WTC11 (cell line): ENCODE results near the gene OAF. TPM values are rescaled to one million over a fixed set of nuclear protein-coding genes. Genes with fewer than 3 reads are reported as not detected.

Experiments
- ATAC-seq: fragments of 200-7000 bp; cut with Tn5 transposase; 2 replicates; pipeline ENCODE4 v1.10.0; 2021; ENCODE audit warnings: mild to moderate bottlenecking, moderate library complexity
- CTCF ChIA-PET: fragments of 300-600 bp; sonication (Branson Sonifier 250); formaldehyde crosslinking; loops from one replicate; lab custom pipeline; 2021; ENCODE audit warnings: antibody characterized with exemption; lab: Charles Lee
- POLR2A ChIA-PET: fragments of 350-600 bp; sonication (Branson Sonifier 250); formaldehyde crosslinking; loops from one replicate; lab custom pipeline; 2021; ENCODE audit warnings: antibody characterized with exemption; lab: Charles Lee
- DNase-seq: peaks from one replicate; pipeline ENCODE4 v3.0.0; 2021; ENCODE audit warnings: low spot score
- H3K27ac Mint-ChIP-seq: 2 replicates; pipeline ENCODE4 v1.8.0; 2021; ENCODE audit warnings: mixed read lengths
- H3K27me3 Mint-ChIP-seq: 2 replicates; pipeline ENCODE4 v1.8.0; 2021; ENCODE audit warnings: low read depth, mild to moderate bottlenecking, moderate library complexity, mixed read lengths
- H3K36me3 Mint-ChIP-seq: 2 replicates; pipeline ENCODE4 v1.8.0; 2021; ENCODE audit warnings: mixed read lengths
- H3K4me1 Mint-ChIP-seq: 2 replicates; pipeline ENCODE4 v1.8.0; 2022; ENCODE audit warnings: mixed read lengths
- H3K4me3 Mint-ChIP-seq: 2 replicates; pipeline ENCODE4 v1.8.0; 2021; ENCODE audit warnings: mild to moderate bottlenecking, moderate library complexity, mixed read lengths
- H3K9me3 Mint-ChIP-seq: 2 replicates; pipeline ENCODE4 v1.8.0; 2021; ENCODE audit warnings: mixed read lengths
- CREB1 ChIP-seq: sonication (generic); formaldehyde crosslinking; IDR thresholded peaks from 2 replicates; pipeline ENCODE4 v1.8.0; 2023; ENCODE audit warnings: mild to moderate bottlenecking, missing genetic modification reagents
- CTCF ChIP-seq: fragments of 200-600 bp; IDR thresholded peaks from 2 replicates; pipeline ENCODE4 v1.8.0; 2022; ENCODE audit warnings: antibody characterized with exemption
- ELF4 ChIP-seq: sonication (generic); formaldehyde crosslinking; IDR thresholded peaks from 2 replicates; pipeline ENCODE4 v1.8.1; 2022; ENCODE audit warnings: low read depth, mild to moderate bottlenecking, moderate library complexity, missing genetic modification reagents
- EMX1 ChIP-seq: fragments of 250-450 bp; sonication (Bioruptor Pico); IDR thresholded peaks from 2 replicates; pipeline ENCODE4 v1.8.0; 2021; ENCODE audit warnings: mild to moderate bottlenecking
- FOXK1 ChIP-seq: sonication (generic); formaldehyde crosslinking; IDR thresholded peaks from 2 replicates; pipeline ENCODE4 v1.8.0; 2022; ENCODE audit warnings: mild to moderate bottlenecking, moderate library complexity, missing genetic modification reagents
- FOXP1 ChIP-seq: sonication (generic); formaldehyde crosslinking; IDR thresholded peaks from 2 replicates; pipeline ENCODE4 v1.8.0; 2022; ENCODE audit warnings: missing genetic modification reagents, mild to moderate bottlenecking, moderate library complexity, borderline replicate concordance
- JUN ChIP-seq: sonication (generic); formaldehyde crosslinking; IDR thresholded peaks from 2 replicates; pipeline ENCODE4 v1.8.0; 2023; ENCODE audit warnings: mild to moderate bottlenecking, missing genetic modification reagents
- MLX ChIP-seq: sonication (generic); formaldehyde crosslinking; IDR thresholded peaks from 2 replicates; pipeline ENCODE4 v1.8.1; 2023; ENCODE audit warnings: mild to moderate bottlenecking, missing genetic modification reagents, moderate library complexity
- NFE2L1 ChIP-seq: sonication (generic); formaldehyde crosslinking; IDR thresholded peaks from 2 replicates; pipeline ENCODE4 v1.8.1; 2023; ENCODE audit warnings: missing genetic modification reagents
- PREB ChIP-seq: sonication (generic); formaldehyde crosslinking; IDR thresholded peaks from 2 replicates; pipeline ENCODE4 v1.8.1; 2022; ENCODE audit warnings: mild to moderate bottlenecking, missing genetic modification reagents, moderate library complexity, borderline replicate concordance
- RORB ChIP-seq: fragments of 250-450 bp; sonication (Bioruptor Pico); IDR thresholded peaks from 2 replicates; pipeline ENCODE4 v1.9.0; 2021; ENCODE audit warnings: mild to moderate bottlenecking
- SOX15 ChIP-seq: fragments of 250-450 bp; sonication (Bioruptor Pico); IDR thresholded peaks from 2 replicates; pipeline ENCODE4 v1.9.0; 2021; ENCODE audit warnings: mild to moderate bottlenecking
- SP1 ChIP-seq: sonication (generic); formaldehyde crosslinking; conservative IDR thresholded peaks from 2 replicates; pipeline ENCODE4 v1.8.1; 2022; ENCODE audit warnings: missing genetic modification reagents
- TCF7 ChIP-seq: sonication (generic); formaldehyde crosslinking; IDR thresholded peaks from 2 replicates; pipeline ENCODE4 v1.8.0; 2022; ENCODE audit warnings: mild to moderate bottlenecking, low read depth, missing genetic modification reagents, moderate library complexity
- USF1 ChIP-seq: sonication (generic); formaldehyde crosslinking; IDR thresholded peaks from 2 replicates; pipeline ENCODE4 v1.8.0; 2022; ENCODE audit warnings: mild to moderate bottlenecking, missing genetic modification reagents
- ZBTB43 ChIP-seq: sonication (generic); formaldehyde crosslinking; IDR thresholded peaks from 2 replicates; pipeline ENCODE4 v1.8.1; 2023; ENCODE audit warnings: mild to moderate bottlenecking, missing genetic modification reagents
- ZNF232 ChIP-seq: sonication (generic); formaldehyde crosslinking; IDR thresholded peaks from 2 replicates; pipeline ENCODE4 v1.8.0; 2022; ENCODE audit warnings: mild to moderate bottlenecking, missing genetic modification reagents
- ZNF423 ChIP-seq: fragments of 250-450 bp; sonication (Bioruptor Pico); IDR thresholded peaks from 2 replicates; pipeline ENCODE4 v2.1.2; 2022; ENCODE audit warnings: mild to moderate bottlenecking, moderate library complexity
- ZNF425 ChIP-seq: fragments of 250-450 bp; sonication (Bioruptor Pico); conservative IDR thresholded peaks from 2 replicates; pipeline ENCODE4 v1.9.0; 2021; ENCODE audit warnings: mild to moderate bottlenecking
- total RNA-seq: library from RNA; stranded (reverse); gene quantifications from 3 replicates; pipeline ENCODE4 v1.2.3, GENCODE V29; 2021
- TF ChIP-seq, protein P1 (sequence below): sonication (generic); formaldehyde crosslinking; conservative IDR thresholded peaks from 2 replicates; pipeline ENCODE4 v1.8.1; 2022; ENCODE audit warnings: mild to moderate bottlenecking, missing genetic modification reagents
- TF ChIP-seq, protein P2 (sequence below): fragments of 250-450 bp; sonication (Bioruptor Pico); IDR thresholded peaks from 2 replicates; pipeline ENCODE4 v1.9.0; 2021; ENCODE audit warnings: mild to moderate bottlenecking
- TF ChIP-seq, protein P3 (sequence below): fragments of 250-450 bp; sonication (Bioruptor Pico); IDR thresholded peaks from 2 replicates; pipeline ENCODE4 v1.9.0; 2021; ENCODE audit warnings: moderate library complexity, mild to moderate bottlenecking, inconsistent platforms, borderline replicate concordance

OAF gene
- total RNA-seq, 1 experiment from 2014 or later = 5.6 TPM

DNA sequence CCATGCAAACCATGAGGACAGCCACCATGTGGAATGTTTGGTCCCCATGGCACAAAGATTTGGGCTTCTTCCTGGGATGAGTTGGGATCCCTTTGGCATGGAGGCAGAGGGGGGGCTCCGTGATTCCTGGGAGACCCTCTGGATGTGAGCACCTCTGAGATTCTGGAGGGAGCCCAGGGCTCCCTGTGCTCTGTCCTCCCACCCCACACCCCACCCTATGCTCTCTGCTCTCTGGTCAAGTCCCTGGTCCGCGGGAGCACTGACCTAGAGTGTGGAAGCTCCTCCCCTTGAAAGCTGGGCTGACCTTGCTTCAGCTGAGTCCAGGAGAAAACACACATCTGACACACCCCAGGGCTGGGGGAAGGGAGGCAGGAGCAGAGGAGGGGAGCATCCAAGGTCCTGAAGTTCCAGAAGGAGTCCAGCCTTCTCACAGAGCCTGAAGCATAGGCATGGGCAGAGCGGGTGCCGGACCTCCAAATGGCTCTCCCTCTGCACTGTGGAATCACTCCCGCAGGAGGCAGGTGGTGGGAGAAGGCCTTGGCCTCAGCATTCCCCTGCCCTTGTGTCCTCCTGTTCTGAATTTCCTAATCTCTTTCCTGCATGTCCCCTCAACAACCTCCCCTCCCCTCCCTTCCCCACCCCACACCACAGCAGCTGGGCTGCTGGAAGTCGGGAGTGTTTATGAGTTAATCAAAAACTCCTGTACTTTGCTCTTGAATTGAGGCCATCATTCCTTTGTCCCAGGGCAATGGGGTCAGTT is 25.7 kb upstream of the OAF start:
- no peak for DNase-seq
- Mint-ChIP-seq H3K9me3 (peaks cover 8% of the 10 kb centered on the region; the same call in 1 of the 2 replicates), H3K4me3 (no peak overlapping the region), H3K36me3 (no peaks in the 10 kb centered on the region), H3K27me3 (peaks cover 61% of the 10 kb centered on the region), H3K27ac (no peak overlapping the region), H3K4me1 (peaks cover 29% of the 10 kb centered on the region)
- ATAC-seq = no peak
- TF ChIP-seq PREB (no peak), SOX15 (CRISPR knock-in tag) (no peak), RORB (no peak), ZNF423 (CRISPR knock-in tag) (no peak), USF1 (CRISPR knock-in tag) (no peak), JUN (CRISPR knock-in tag) (no peak), MLX (no peak), ZBTB43 (CRISPR knock-in tag) (no peak), TCF7 (CRISPR knock-in tag) (no peak), EMX1 (CRISPR knock-in tag) (no peak), SP1 (CRISPR knock-in tag) (no peak), FOXP1 (no peak), ZNF425 (CRISPR knock-in tag) (no peak), CTCF (no peak), CREB1 (CRISPR knock-in tag) (no peak)
- ChIA-PET POLR2A (no interaction called here), CTCF (interaction anchor here (0.6 to 1.7 kb wide), 6 partner anchors 10 to 118 kb away, joined by 3 to 6 read pairs (median 4); no protein-coding TSS in a partner anchor)

DNA sequence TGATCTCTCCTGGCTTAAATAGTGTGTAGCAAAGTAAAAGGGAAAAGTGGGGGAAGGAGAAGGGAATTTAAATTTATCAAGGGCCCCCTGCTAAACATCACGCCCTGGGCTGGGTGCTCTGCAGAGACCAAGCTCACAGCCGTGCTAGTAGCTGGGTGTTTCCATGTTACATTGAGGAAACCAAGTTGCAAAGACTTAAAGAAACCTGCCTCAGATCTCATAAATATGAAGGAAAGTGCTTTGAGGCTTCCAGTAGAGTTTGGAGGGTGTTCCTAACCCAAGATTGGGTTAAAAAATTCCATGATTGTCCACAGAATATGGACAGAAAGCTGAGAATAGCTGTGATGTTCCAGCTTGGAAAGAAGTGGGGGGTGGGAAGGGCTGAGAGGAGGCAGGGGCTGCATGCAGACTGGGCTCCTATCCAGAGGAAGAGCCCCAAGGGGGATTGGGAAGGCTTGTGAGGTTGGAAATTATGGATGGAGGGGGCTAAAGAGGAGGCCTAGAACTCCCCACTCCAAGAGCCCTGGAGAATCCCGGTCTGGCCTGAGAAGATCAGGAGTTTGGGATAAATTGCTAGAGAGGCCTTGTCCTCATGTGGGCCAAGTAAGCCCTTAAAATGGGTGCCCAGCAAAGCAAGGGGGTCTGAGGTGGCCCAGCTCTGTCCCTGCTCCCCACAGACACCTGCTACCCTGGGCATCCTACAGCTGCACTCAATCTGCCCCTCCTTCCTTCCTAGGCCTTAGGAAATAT is 25.0 kb upstream of the OAF start:
- H3K4me1 Mint-ChIP-seq = peaks cover 23% of the 10 kb centered on the region
- ATAC-seq (no peak), DNase-seq (no peak)
- H3K9me3 Mint-ChIP-seq = peaks cover 8% of the 10 kb centered on the region; the same call in 1 of the 2 replicates
- H3K27ac Mint-ChIP-seq = no peak overlapping the region
- CTCF ChIA-PET = interaction anchor here (0.6 to 1.7 kb wide), 5 partner anchors 9 to 117 kb away, joined by 3 to 6 read pairs (median 4); no protein-coding TSS in a partner anchor
- H3K4me3 Mint-ChIP-seq = no peak overlapping the region
- H3K27me3 Mint-ChIP-seq = peaks cover 61% of the 10 kb centered on the region
- no peaks in the 10 kb centered on the region for H3K36me3 Mint-ChIP-seq
- POLR2A ChIA-PET = no interaction called here
- TF ChIP-seq, protein P1, sequence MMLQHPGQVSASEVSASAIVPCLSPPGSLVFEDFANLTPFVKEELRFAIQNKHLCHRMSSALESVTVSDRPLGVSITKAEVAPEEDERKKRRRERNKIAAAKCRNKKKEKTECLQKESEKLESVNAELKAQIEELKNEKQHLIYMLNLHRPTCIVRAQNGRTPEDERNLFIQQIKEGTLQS = no peak
- TF ChIP-seq, protein P2, sequence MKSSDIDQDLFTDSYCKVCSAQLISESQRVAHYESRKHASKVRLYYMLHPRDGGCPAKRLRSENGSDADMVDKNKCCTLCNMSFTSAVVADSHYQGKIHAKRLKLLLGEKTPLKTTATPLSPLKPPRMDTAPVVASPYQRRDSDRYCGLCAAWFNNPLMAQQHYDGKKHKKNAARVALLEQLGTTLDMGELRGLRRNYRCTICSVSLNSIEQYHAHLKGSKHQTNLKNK = no peak
- TF ChIP-seq NFE2L1 (CRISPR knock-in tag) (no peak), ELF4 (no peak), FOXK1 (CRISPR knock-in tag) (no peak), ZNF232 (CRISPR knock-in tag) (no peak)
- TF ChIP-seq, protein P3, sequence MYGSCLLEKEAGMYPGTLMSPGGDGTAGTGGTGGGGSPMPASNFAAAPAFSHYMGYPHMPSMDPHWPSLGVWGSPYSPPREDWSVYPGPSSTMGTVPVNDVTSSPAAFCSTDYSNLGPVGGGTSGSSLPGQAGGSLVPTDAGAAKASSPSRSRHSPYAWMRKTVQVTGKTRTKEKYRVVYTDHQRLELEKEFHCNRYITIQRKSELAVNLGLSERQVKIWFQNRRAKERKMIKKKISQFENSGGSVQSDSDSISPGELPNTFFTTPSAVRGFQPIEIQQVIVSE (CRISPR knock-in tag) = no peak
